ENCODE data around the gene KRT14.
"Not testable (repeated sequence)": the region's sequence is repeated elsewhere in the genome, so short reads cannot be mapped to it uniquely, and the experiment has no call there.

Gene KRT14

GRCh38 chr17:41586863-41587495 lies at the start of gene KRT14:
TSS of gene KRT14 (minus strand) at chr17:41586895. CDS start at chr17:41586834, 61 bp downstream.
- no peak for DNase-seq

GRCh38 chr17:41635121-41636097 lies 48.7 kb upstream of the KRT14 start:
- DNase-seq = no peak

- DNase-seq = no peak
Measured at GRCh38 chr17:41634639-41635038, 47.9 kb upstream of the KRT14 start.

GRCh38 chr17:41633556-41634199 lies 47.0 kb upstream of the KRT14 start:
- DNase-seq = no peak

GRCh38 chr17:41632482-41633105 lies 45.9 kb upstream of the KRT14 start:
- DNase-seq = no peak

GRCh38 chr17:41631898-41632285 lies 45.2 kb upstream of the KRT14 start:
- DNase-seq = no peak

GRCh38 chr17:41631025-41631897 lies 44.6 kb upstream of the KRT14 start:
- DNase-seq = no peak

- DNase-seq = no peak
Measured at GRCh38 chr17:41629826-41630670, 43.4 kb upstream of the KRT14 start.

GRCh38 chr17:41629316-41629715 lies 42.6 kb upstream of the KRT14 start:
- DNase-seq = no peak

- not testable (repeated sequence) for DNase-seq
Measured at GRCh38 chr17:41628621-41629255, 42.0 kb upstream of the KRT14 start.

GRCh38 chr17:41628073-41628370 lies 41.3 kb upstream of the KRT14 start:
- not testable (repeated sequence) for DNase-seq

GRCh38 chr17:41627316-41628072 lies 40.8 kb upstream of the KRT14 start:
- DNase-seq = no peak

GRCh38 chr17:41626914-41627295 lies 40.2 kb upstream of the KRT14 start:
- not testable (repeated sequence) for DNase-seq

GRCh38 chr17:41626028-41626913 lies 39.6 kb upstream of the KRT14 start:
- not testable (repeated sequence) for DNase-seq

- no peak for DNase-seq
Measured at GRCh38 chr17:41625602-41626001, 38.9 kb upstream of the KRT14 start.

GRCh38 chr17:41624208-41625101 lies 37.8 kb upstream of the KRT14 start, which contains the start of gene KRT17:
TSS of gene KRT17 (minus strand) at chr17:41624575. CDS start at chr17:41624509, 66 bp downstream.
- no peak for DNase-seq

- DNase-seq = not testable (repeated sequence)
Measured at GRCh38 chr17:41623184-41623861, 36.6 kb upstream of the KRT14 start.
